Neural progenitor cell (in vitro differentiated cells): ENCODE data around the gene SPC24.

ENCODE experiments used
- EZH2 ChIP-seq: fragments of 200-600 bp; sonication (generic); IDR thresholded peaks from 2 replicates; pipeline ENCODE4 v1.6.1; 2017; ENCODE audit warnings: antibody characterized with exemption, mild to moderate bottlenecking, moderate library complexity
- EZH2phosphoT487 ChIP-seq: fragments of 200-600 bp; sonication (generic); IDR thresholded peaks from 2 replicates; pipeline ENCODE4 v1.6.1; 2017; ENCODE audit warnings: antibody characterized with exemption
- TF ChIP-seq, protein P1 (sequence below): fragments of 200-600 bp; sonication (generic); IDR thresholded peaks from 2 replicates; pipeline ENCODE4 v1.5.1; 2017; ENCODE audit warnings: antibody characterized with exemption, mild to moderate bottlenecking

DNA sequence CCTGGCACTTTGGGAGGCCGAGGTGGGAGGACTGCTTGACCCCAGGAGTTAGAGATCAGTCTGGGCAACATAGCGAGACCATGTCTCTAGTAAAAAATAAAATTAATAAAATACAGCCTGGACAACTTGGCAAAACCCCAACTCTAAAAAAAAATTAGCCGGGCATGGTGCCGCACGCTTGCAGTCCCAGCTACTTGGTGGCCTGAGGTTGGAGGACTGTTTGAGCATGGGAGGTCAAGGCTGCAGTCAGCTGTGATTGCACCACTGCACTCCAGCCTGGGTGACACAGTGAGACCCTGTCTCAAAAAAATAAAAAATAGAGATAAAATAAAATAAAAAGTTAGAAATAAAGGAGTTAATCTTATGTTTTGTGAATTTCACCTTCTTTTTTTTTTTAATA, 15.6 kb upstream of the SPC24 start:
- TF ChIP-seq EZH2phosphoT487 (no peak), EZH2 (no peak)
- TF ChIP-seq, protein P1, sequence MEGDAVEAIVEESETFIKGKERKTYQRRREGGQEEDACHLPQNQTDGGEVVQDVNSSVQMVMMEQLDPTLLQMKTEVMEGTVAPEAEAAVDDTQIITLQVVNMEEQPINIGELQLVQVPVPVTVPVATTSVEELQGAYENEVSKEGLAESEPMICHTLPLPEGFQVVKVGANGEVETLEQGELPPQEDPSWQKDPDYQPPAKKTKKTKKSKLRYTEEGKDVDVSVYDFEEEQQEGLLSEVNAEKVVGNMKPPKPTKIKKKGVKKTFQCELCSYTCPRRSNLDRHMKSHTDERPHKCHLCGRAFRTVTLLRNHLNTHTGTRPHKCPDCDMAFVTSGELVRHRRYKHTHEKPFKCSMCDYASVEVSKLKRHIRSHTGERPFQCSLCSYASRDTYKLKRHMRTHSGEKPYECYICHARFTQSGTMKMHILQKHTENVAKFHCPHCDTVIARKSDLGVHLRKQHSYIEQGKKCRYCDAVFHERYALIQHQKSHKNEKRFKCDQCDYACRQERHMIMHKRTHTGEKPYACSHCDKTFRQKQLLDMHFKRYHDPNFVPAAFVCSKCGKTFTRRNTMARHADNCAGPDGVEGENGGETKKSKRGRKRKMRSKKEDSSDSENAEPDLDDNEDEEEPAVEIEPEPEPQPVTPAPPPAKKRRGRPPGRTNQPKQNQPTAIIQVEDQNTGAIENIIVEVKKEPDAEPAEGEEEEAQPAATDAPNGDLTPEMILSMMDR: no peak
